GM18517 (cell line): ENCODE results near the gene ETV1.

Experiments used
- ATAC-seq: cut with Tn5 transposase; IDR thresholded peaks from one replicate; pipeline ENCODE4 v1.9.1; 2021; ENCODE audit warnings: mild to moderate bottlenecking, moderate library complexity; ENCODE audit not compliant: unreplicated experiment

The ETV1 gene

DNA sequence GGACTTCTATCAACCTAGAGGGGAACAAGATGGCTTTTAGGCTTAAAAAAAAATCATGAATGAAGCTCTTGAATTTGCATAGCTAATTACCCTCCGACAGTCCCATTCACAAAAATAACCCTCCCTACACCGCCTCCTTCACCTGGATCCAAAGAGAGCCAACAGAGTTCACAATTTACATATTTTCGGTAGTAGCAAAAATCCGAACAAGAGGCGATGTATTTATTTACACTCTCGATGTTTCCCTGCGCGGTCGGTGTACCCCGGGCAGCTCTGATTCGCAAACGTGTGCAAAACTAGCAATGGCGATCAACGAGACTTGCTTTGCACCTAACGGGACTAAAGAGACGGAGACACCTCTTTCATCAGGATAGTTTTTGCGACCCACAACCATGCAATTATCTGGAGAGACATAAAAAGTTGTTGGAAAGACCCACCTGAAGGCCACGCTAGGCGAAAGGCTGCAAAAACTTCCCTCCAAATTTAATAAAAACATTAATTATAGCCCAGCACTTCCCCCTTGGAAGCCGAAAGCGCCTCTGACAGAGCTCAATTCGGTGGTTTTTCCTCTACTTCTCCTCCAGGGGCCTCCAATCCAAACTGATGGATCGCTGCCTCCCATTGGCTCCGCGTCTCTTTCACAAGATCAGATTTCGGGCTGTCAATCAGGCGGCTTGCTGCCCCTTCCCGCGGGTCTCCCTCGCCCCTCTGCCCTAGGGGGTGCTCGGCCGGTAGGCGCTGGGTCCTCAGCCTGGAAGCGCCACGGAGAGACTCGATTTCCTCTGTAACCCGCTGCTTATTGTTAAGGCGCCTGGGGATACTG lies at the start of gene ETV1:
Gene ETV1, minus strand, starts transcription at position 541 of the 823 bp plus-strand sequence. CDS start 614 bp downstream, outside the sequence.
- ATAC-seq: no peak

DNA sequence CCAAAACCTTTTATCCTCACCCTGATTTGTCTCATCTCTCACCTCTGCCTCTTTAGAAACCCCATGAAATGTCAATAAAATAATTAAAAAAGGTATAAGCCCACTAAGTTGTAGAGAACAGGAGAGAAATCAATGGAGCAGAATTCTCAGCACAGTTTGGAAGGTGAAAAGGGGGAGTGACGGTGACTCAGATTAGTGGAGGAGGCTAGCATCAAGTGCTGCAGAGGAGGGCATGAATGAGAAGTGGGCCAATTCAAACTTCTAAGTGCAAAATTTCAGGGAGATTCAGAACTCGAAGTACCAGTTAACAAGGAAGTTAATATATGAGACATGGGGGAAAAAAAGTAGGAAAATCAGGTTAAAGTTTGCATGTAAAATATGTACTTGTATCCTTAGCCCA lies 34.9 kb upstream of the ETV1 start:
- no peak for ATAC-seq

GRCh38 chr7:14023838-14024237 lies 34.4 kb upstream of the ETV1 start:
- no peak for ATAC-seq

GRCh38 chr7:14023342-14023741 lies 33.9 kb upstream of the ETV1 start:
- ATAC-seq: no peak

GRCh38 chr7:14021069-14021468 lies 31.6 kb upstream of the ETV1 start:
- no peak for ATAC-seq

DNA sequence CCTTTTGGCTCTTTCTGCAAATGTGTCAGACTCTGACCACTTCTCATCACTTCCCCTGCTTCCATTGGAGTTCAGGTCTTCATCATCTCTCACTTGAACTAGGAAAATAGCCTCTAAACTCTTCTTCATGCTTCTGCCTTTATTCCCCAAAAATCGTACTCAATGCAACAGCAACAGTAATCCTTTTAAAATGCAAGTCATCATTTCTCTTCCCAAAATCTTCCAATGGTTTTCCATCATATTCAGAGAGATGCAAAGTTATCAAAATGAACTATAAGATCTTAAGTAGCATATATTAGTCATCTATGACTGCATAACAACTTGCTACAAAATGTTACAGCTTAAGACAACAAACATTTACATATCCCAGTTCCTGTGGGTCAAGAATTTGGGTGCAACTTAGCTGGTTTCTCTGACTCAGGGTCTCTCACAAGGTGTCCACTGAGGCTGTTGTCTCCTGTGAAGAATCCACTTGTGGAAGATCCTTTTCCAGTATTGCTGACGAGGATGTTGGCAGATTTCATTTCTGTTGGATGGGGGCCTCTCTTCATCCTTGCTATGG lies 31.0 kb upstream of the ETV1 start:
- no peak for ATAC-seq

DNA sequence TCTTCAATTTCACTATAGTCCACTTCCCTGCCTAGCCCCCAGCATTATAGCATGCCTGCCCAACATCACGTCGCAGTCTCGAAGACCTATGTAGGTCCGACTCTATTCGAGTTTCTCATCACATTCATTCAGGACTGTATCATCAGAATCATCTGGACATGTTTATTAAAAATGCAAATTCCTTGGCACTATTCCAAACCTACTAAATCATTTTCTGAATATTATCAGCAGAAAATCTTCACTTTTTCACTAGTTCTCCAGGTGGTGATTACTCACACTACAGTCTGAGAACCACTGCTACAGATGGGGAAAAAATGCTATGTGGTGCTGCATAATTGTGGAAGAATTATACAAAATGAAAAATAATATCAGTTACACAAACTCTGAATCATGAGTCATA lies 29.3 kb upstream of the ETV1 start:
- ATAC-seq: no peak

DNA sequence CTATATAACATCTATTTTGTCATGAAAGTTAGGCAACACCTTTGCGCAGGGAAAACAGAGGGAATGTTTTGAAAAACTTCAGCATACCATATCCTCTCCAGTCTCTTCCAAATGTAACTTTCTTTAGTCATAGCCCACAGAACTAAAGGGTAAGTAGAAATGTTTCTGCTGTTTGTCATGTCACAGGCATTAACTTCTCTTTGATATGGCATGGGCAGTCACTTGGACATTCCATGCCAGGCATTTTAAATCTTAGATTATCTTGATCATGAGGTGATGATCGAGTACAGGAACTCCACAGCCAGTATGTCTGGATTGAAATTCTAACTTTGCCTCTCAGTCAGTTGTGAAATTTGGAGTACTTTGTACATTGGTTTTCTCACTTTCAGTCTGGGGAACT lies 27.5 kb upstream of the ETV1 start:
- ATAC-seq: no peak

DNA sequence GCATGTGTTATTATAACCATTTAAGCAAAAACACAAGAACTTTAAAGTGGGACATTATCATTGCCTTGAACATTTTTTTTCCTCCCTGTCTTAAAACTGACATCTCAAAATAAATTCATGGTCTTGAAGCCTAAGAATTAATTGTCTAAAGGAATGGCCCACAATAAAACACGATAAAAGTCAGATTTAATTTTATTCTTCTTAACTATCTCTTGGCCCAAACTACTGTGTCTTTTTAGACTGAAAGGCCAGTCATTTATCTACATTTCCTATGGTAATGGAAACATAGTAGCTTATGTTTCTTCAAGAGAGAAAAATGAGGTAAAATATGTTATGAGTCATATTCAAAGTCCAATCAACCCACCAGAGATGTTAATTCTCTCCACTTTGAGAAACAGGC lies 24.4 kb upstream of the ETV1 start:
- no peak for ATAC-seq

DNA sequence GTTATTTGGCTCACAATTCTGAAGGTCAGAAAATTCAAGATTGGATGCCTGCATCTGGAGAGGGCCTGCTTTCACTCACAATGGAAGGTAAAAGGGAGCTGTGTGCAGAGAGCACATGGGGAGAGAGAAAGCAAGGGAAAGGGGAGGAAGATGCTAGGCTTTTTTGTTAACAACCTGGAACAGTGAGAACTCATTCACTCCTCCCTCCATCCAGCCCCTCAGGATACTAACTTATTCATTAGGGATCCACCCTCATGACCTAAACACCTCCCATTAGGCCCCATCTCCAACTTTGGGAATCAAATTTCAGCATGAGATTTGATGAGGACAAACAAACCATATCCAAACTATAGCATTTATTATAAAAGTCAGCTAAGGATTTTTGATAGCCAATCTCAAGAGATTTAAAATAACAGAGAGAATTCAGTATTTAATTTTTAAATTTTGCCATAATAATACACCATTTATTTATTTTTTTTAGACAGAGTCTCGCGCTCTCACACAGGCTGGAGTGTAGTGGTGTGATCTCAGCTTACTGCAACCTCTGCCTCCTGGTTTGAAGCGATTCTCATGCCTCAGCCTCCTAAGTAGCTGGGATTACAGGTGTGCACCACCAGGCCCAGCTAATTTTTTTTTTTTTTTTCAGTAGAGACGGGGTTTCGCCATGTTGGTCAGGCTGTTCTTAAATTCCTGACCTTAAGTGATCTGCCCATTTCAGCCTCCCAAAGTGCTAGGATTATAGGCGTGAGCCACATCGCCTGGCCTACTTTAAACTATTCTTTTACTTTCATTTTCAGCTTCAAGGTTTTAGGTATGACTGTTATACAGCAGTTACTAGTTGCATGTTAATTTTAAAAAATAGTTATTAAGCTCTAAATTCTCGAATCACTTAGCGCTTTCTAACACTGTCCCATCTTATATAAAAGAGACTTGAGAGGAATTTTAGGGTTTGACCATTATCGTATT lies 20.3 kb upstream of the ETV1 start:
- ATAC-seq: no peak

DNA sequence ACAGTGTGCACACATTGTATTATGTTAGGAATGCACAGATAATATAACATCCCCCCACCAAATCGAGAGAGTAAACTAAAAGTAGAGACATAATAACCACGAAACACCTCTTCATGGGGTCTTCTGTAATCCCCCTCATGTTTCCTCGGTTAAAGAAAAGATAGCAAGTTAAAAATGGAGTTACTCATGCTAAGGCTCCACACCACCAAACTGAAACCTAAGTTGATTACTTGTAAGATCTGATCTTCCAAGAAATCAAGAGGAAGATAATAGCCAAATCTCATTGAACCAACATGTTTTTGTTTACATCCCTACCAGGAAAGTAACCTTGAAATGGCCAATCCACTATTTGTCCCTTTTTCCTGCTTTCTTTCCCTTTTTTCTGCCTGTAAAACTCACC lies 11.7 kb upstream of the ETV1 start:
- ATAC-seq: no peak

DNA sequence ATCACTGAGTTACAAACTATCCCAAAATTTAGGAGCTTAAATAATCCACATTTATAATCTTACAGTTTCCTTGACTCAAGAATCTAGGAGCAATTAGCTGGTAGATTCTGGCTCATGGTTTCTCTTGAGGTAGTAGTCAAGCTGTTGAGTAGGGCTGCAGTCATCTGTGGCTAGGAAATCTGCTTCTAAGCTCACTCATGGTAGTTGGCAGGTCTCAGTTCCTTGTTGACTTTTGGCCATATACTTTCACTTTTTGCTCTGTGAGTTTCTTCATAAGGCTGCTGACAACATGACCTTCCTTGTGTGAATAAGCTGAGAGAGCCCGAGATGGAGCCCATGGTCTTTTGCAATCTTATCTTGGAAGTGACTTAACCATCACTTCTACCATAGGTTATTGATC lies 10.8 kb upstream of the ETV1 start:
- ATAC-seq: no peak

- ATAC-seq: no peak
Measured at GRCh38 chr7:13998866-13999265, 9.4 kb upstream of the ETV1 start.

- no peak for ATAC-seq
Measured at GRCh38 chr7:13992596-13992964, 3.1 kb upstream of the ETV1 start.

GRCh38 chr7:13991791-13992595 lies 2.5 kb upstream of the ETV1 start:
- no peak for ATAC-seq

DNA sequence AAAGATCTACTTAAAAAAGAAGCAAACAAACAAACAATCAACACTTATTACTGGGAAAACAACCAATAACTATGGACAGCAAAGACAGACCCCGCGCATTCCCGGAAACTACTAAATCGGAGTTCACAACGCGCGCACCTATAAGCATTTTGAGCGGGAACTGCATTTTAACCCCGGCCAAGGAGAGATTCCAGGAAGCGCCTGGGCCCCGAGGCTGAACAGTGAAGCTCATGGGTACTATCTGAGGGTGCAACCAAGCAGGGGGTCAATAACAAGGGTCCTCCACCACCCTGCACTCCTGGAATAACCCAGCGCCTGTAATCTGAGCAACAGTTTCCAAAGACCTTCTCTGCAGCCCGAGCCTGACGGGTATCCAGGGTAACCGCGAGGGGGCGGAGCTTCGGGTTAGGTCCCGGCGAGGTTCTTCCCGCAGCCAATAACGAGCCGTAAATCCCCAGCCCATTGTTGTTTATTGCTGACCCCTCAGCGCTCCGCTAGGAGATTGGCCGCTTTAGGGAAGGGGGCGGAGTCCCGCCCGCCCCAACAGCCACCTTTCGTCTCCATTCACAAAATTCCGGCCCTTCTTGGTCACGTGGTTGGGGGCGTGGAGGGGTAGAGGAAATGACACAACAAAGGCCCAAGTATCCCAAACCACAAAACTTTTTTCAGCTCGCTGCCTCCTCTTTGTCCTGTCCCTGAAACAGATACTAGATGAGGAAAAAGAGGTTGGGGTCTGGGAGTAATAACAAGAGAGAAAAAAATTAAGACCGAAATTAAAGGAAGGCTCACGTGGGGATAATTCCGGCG lies 1.7 kb upstream of the ETV1 start:
- ATAC-seq: peak; percentile 73

GRCh38 chr7:13990319-13990983 lies 985 bp upstream of the ETV1 start:
- ATAC-seq: peak; percentile 46

DNA sequence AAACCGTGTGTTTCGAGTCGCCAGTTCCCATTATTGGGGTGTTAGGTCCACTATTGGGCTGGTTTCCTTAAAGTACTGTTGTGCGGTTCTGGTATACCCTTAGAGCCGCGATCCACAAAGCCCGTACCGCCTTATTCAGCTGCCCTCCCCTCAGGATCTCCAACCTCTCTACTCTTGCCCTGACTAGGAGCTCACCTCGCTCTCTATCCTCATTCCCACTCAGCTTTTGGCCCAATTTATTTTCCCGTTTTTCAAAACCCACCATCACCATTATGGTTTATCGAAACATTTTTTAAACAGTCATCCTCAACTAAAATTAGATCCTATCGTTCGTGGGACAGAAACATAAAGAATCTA lies 461 bp upstream of the ETV1 start:
- ATAC-seq: no peak

DNA sequence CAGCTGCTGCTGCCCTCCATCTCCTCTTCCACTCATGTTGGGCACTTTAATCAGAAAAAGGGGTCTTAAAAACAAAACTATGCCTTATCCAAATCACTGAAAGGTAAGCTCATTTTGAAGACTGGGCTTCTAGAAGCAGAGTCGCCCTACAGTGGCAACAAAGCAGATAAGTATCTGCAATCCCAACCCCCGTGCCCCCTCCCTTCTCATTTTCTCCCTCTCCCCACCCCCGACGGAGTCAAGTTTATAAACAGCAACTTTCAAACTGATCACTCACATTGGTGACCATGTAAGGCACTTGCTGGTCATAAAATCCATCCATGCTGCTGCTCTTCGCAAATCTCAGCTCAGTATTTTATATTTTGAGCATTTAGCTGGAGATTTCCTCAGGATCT lies 738 bp downstream of the ETV1 start:
- no peak for ATAC-seq

DNA sequence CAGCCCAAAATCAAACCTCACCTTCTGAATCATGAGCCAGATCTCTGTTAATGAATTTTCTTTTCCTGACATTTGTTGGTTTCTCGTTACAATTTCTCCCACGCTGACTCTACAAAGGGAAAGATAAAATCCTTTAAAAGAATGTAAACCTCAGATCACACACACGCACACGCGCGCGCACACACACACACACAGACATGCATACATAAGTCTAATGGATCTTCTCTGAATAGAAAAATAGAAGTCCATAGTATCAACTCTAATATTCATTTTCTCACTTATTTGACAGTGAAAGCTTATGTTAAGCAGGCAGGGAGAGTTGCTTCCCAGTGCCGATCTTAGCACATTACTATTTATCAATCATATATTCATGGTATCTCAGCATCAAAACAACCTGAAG lies 1.4 kb downstream of the ETV1 start:
- ATAC-seq: no peak
